NCI-H1092 treated with DMSO at 0.1 percent for 48 hours (cell line): ENCODE results near the gene KLF12.

ENCODE experiments used
- DNase-seq: peaks from one replicate; lab custom pipeline; 2025; lab: John Stamatoyannopoulos, UW

The KLF12 gene

DNA sequence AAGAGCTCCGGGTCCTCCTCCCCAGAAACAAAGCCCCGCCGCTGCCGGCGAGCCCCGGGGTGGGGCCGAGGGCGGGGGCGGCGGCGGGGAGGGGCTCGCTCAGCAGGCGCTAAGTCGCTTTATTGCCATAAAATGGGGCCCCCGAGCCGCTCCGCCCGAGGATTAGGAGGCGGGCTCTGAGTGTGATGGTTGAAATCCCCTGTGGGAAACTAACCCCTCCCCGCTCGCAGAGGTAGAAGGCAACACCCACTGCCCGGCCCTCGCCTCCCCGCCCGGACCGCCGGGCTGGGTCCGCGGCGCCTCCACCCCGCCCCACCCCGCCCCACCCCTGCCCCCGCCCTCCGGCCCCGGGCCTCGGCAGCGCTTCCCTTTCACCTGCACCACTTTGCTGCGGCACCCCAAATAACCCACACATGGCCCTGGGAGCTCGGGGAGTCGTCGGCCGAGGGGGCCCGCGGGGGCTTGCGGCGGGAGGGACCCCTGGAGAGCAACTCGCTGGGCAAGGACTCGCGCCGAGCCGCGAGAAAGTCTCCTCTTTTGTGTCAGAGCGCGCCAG is at the start of gene KLF12:
Gene KLF12, minus strand, starts transcription at position 184 of the 556 bp plus-strand sequence.
- peak; percentile 95 for DNase-seq

DNA sequence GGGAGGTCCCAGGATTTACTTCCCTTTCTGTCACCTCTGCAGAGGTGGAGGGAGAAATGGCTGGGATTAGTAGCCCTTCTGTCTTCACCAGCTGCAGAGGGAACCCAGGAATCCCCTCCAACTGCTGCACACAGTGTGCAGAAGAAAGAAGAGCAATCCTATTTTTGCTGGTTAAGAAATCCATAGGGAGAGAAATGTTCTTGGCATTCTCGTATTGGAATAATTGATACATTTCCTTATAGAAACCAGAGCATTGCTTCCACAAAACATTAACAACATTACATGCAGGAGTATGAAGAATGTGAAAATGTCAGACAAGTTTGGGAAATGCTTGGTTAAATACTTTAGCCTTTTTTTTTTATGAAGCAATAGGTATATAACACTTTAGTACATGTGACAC is 48.3 kb upstream of the KLF12 start:
- DNase-seq, result no peak

DNA sequence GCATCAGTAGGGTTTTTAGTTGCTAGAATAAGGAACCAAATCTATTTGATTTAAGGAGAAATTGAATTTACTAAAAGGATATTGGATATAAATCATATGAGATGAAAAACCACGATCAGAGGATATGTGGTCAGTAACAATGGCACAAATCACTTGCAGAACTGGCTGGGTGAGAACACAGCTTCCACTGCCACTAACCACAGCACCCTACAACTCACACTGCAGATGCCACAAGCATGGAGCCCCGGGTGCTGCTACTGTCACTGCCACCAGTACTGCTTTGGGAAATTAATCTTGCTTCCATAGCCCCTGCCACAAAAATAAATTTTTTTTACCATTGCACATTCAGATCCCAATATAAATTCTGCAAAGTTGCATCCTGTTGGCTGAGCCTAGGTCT is 40.6 kb upstream of the KLF12 start:
- no peak for DNase-seq

DNA sequence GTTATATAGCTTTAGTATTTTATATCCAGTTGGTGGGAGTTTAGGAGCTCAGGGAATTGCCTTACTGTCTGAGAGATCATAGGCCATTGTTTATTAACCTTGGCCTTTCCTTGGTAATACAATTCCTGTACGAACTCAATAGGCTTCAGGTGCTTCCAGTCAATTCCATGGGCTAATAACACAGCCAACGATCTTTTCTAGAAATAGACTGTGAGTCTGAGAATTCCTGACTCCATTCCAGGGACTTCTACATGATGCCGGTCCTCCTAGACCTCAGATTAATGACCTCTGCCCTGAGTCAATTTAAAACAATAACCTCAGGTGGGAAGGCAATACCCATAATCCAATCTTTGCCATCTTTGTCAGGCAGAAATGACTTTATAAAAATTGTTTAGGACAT is 39.6 kb upstream of the KLF12 start:
- DNase-seq, result no peak

DNA sequence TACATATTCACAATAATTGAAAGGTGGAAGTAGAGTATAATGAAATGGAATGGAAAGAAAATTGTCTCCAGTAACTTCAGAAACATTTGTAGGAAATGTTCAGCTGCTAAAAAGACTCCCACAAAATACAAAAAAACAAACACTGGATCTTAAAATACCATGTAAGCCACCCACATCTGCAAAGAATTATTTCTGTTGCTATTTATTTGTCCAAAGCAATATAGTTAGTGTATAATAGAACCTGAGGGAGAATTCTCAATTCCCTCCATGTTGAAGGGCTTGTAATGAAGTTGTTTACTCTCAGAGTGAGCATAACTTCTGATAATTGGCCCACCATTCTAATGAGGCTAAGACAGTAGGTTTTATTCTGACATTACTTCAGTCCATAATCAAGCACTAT is 37.4 kb upstream of the KLF12 start:
- DNase-seq, result no peak

DNA sequence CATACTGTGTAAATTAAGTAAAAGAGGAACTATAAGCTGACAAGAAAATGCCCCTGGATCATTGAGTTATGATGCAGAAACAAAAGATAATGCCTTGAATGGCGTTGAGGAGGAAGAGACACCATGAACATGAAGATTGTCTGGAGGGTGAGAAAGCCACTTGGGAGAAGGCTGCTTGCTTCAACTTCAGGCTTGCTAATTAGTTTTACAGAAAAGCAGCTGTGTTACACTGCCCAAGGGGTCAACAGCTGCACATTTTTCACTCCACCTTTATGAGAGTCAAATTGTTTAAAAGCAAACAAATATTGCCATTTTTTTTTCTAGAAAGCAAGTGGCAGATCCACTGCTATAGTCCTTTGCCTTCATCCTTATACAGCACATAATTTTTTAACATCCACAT is 35.5 kb upstream of the KLF12 start:
- DNase-seq, result no peak

DNA sequence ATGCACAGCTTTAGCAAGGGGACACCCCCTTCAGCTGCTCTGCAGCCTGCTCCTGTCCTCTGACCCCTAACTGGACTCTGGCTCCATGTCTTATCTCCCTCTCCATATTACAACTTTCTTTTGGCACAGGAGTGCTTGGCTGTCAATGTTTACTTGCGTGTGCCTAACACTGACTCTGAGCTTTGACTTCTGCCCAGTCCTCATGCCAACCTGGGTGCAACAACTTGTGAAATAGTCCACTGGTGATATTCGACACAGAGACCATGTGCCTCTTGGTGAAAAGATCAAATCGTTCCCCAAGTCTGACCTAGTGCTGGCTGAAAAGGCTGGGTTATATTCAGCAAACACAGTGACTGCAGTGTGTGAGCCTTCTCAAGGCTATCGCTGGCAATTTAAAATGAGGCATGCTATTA is 34.1 kb upstream of the KLF12 start:
- DNase-seq, result no peak

DNA sequence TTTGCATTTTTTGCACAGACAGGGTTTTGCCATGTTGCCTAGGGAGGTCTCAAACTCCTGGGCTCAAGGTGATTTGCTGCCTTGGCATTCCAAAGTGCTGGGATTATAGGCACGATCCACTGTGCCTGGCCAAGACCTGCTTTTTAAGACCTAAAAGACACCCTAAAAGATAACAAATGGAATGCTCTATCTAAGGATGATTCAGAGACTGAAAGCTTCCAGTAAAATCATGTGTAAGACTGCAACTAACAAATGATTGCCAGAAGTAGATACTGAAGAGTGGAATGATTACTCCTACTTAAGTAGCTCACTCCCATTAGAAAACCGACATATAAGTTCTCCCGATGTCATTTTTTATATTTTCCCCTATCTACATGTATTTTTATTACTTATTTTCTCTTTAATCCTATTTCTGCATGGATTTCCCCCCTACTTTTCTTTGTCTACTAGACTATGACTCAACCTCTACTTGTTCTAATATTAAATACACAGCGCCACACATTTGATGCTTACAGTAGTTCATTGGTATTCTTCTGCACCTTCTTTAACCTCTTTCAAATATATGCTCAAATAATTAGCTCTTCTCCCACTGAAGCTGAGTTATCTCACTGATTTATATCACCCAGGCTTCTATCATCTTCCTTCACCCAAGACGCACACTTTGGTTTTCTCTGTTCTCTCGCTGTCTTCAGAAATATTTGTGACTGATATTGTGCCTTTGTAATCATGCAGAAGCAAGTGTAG is 32.2 kb upstream of the KLF12 start:
- DNase-seq, result no peak

DNA sequence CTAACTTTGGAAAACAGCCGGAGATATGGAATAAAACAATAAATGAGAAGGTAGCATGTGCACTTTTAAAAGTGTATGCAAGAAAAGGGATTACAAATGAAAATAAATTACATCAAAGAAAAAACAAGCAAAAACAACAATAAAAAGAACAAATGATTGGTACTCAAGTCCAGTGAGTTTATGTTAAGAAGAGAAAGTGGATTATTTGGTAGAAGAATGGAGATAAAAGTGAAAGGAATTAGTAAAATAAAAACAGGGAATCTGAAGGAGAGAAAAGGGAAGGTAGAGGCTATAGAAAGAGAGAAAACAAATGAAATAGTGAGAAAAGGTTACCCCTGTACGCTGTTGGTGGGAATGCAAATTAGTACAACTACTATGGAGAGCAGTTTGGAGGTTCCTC is 28.6 kb upstream of the KLF12 start:
- no peak for DNase-seq

DNA sequence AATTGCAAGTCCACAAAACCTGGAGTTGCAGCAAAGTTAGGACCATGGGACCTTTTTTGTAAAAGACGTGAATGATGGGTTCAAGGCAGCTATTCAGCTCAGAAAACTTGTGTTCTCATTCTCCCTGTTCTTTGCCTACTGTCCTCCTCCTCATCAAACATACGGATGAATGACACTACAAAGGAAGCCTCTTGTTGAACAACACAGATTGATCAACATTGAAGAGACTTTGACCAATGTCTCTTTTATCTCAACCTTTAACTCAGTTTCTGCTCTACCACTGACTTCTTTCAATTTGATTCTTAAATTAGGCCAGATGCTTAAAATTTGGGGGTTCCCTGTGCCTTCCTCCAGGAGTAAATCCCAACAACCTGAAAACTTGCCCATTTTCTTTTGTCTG is 27.9 kb upstream of the KLF12 start:
- DNase-seq, result no peak

DNA sequence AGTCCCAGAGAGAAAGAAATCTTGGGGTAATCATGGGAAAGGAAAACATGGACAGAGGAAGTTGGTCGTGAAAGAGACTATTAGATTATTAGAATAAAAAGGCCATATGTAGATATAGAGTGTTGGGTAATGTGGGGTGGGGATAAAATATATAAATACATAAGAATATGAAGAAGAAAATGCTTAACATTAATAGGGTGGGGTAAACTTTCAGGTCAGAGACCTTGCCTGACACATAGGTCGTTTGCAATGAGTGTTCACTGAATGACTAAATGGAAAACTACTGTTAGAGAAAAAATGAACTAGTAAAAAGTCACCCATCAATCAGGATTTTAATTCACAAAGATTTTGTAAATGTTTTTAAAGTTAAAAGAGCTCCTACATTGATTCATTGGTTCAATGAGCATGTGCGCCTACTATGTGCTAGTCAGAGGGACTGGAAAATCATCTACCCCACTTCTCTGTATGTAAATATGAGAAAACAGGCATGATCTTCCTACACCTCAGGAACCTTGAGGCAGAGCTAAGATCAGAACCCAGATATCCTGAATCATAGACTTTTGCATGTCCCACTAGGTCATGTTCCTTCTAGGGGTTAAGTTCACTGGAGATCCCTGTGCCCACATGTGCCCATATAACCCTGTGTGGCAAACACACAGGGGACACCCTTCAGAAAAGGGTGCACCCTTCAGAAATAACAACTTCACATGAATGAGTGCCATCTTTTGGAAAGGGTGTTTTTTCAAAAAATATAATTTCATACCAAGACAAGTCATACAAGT is 24.6 kb upstream of the KLF12 start:
- DNase-seq, result no peak

DNA sequence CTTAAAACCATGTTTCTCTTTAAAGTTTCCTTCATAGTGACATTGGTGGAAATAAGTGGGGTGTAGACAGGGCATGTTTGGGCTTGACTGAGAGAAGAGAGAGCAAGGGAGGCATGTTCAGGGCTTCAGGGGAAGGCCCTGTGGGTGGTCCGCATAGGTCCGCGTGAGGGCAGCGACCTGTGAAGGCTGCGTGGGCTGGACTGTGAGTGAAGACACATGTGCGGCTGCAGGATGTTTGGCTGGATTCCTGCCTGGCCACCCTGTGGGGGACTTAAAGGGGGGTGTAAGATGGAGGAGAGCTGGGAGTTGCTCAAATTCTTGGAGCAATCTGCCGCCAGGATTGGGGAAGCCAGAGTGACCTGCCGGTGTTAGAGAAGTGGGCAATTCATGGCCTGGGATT is 23.8 kb upstream of the KLF12 start:
- DNase-seq, result no peak

DNA sequence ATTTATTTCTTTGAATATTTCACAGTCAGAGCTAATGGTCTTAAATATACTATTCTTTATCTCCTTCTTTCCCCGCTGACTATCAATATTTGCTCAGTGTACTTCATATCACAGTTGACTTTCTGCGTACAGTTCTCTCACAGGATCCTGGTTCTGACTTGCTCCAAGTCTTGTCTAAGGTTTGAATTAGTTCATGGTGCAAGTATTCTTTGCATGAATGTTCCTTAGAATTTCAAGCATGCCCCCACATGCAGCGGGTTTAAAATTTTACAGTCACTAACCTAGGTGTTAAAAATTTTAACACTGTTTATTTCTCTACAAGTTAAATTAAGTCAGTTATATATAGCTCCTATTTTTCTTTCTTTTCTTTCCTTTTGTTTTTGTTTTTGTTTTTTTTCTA is 20.8 kb upstream of the KLF12 start:
- DNase-seq, result no peak

DNA sequence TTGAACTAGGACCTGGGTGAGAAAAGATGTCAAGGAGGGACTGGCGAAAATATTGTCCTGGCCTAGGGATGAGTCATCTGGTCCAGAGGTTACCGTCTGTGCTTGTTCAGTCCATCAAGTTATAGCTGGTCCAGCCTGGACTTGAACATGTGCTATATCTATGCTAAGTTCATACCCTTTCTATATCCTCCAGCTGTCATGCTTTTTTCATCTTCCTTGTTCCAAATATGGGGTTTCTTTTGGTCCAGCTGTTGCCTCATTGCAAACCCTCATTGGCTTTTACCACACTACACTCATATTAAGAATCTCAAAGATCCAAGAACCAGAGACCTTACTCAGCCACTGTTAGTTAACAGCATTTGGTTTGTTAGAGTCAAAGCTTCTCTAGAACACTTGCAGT is 19.1 kb upstream of the KLF12 start:
- DNase-seq, result no peak

DNA sequence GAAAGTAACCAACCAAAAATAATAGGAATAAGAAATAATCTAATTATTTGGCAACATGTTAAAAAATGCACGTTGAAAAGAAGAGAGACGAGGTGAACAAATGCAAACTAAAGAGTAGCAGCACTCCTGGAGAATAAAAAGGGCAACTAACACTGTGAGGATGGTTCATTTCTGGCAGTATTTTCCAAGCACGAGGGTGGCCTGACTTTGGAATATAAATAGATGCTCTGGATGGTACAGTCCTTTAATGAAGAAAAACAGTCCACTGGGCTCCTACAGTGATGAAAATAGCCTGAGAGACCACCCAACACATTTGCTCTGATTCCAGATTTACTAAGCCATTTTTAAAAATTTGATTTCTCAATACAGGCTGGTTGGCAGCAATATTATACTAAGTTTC is 17.7 kb upstream of the KLF12 start:
- DNase-seq, result no peak

DNA sequence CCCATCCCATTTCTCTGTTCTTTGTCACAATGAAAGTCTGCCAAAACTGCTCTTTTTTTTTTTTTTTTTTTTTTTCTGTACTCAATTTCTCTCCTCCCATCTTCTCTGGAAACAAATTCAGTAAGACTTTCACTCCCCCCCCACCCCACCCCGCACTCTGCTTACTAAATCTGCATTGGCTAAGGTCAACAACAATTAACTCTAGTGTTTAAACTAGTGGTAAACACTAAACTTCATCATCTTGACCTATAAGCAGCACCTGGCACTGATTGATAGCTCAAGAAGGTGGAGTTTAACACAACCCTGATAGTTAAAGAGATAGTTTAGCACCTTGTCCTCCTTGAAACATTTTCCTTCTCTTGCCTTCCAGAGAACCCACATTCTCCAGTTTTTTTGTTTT is 14.1 kb upstream of the KLF12 start:
- no peak for DNase-seq

DNA sequence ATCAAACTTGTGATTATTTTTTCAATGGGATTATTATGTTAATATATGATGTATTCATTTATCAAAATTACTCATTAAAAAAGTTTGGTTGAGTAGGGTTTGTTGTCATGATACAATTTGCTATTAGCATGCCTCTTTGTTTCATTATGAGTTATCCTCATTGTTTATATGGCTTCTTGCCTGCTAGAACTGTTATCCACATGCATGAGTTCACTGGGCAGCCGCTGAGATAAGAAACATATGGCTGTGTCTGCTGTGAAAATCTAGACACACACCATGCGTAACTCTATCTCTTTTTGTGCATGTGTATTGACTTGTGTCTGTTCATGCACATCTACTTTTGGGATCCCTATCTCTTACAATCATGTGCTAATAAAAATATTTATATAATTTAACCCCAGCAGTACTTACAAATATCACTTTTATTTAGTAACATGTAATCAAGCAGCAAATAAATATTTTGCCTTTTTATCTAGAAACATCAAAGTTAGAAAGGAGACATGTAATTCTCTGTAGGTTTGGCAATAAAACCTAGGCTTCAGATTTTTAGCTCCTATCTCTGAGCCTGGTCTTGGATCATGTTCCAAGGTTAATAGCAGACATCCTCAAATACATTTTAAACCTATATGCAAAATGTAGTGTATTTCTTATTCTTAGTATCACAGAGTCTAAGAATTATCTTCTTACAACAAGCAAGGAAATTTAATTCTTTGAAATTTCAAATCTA is 11.2 kb upstream of the KLF12 start:
- peak; percentile 85 for DNase-seq

DNA sequence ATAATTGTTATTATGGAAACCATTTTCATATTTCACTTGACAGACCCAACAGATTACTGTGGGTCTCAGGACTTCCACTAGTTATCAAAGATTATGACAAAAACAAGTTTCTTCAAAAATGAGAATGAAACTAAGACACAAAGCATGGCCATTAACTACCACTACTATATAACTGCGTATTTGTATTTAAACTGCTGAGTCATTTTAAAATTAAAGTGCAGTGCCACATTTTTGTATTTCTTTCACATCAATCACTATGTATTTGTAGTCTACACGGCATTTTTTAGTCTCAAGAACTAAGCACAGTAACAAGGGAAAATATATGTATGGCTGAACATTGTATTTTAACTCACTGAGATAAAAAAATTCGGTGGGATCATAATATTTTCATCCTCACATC is 10.1 kb upstream of the KLF12 start:
- DNase-seq, result no peak

DNA sequence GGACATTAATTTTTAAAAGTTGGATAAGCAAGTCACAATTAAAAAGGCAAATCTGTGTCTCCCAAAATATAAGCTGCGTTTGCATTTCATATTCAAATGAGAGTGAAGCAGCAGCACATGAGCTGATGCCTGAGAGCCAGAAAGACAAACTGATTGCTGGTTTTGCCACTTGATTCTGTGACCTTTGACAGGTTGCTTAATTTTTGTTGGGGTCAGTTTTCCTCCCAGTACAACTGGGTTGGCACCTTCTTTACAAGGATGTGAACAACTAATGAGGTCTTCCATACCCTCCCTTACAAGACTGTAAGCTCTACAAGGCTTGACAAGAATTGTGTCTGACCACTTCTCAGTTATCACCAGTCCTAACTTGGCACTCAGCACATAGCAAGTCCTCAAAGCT is 8.1 kb upstream of the KLF12 start:
- DNase-seq, result no peak

DNA sequence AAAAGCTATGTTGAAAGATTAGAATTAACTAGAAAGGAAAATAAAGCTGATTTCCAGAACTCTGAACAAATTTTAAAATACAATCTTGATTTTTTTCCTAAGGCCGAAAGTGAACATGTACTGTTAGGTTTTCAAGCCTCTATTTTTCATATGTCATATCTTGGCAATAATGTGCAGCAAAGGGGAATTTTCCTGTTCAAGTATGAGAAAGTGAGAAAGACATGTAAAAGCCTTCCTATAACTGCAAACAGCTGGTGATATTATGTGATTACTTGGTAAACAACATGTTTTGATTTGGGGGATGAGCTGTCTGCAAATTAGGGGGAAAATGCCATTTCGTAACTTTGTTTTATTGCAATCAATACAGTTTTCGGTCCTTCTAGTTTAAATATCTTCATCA is 4.0 kb upstream of the KLF12 start:
- DNase-seq, result no peak

DNA sequence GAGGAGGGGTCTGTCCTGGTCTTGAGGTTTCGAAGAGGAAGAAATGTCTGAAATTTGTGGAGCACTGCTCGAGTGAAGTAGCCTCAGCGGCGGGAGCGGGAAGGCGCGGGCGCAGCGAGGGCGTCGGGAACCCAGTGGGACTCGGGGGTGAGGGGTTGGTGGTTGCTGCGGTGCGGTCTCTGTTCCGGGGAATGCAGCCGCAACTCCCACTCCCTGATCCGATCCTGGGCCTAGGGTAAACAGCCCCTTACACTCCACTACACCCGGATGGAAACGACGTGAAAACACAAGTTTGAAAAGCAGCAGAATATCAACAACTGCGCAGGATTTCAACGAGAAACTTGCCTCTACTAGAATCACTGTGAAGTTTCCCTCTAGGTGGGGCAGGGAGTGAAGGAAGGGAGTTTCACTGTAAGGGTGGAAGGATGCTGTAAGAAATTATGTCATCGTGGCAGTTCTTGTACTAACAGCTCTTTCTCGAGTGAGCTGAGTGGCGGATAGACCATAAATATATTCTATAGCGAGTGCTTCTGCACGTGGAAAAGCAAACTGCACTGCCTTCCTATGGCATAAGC is 2.0 kb upstream of the KLF12 start:
- peak; percentile 86 for DNase-seq

DNA sequence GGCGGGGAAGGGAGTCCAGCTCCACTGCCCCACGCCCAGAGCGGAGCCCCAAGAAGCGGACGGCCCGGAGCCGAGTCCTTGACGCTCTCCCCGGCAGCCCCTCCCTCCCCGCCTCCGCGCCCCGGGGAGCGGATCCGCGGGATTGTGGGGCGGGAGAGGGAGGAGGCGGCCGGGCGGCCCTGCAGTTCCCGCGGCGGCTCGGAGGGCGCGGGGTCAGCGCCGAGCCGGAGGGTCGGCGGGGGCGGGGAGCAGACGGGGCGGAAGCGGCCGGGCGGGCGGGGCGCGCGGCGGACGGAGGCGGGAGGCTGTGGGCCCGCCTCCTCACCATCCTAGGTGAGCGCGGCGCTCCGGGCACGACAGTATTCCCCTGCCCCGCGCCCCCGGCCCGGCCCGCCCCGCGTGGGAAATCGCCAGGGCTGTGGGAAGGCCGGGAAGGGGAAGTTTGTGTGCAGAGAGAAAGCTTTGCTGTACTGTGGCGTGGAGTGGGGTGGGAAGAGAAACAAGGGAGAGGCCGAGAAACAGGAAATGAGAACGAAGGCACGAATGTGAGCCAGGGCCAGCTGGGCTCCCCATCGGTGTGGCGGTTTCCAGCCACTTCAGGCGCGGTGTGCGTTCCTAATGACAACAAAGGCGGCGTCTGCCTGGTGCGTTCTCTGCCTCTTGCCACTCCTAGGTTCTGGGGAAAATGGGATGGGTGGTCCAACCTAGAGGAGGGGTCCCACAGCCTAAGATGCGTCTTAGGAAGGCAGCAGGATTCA is 1.3 kb upstream of the KLF12 start:
- DNase-seq, result peak; percentile 88
